A549 treated with Mapracorat at 1 μM for 4 hours (cell line): Measurements from ENCODE around the gene HABP2. TPM values are rescaled to one million over a fixed set of nuclear protein-coding genes. Genes with fewer than 3 reads are reported as not detected.

Source experiments
- total RNA-seq: library from RNA; stranded (reverse); fragments of 200-300 nt; extraction: Qiagen RNA extraction; gene quantifications from 5 replicates; pipeline ENCODE4 v1.2.3, GENCODE V29; 2022

Gene HABP2
- total RNA-seq = 0.04 to 0.13 TPM (median 0.09 TPM) in 4 of 5 replicates, not detected in the other

GRCh38 chr10:113552701-113553100, at the start of gene HABP2:
HABP2 (plus strand) TSS chr10:113553053; CDS start chr10:113553122, 69 bp downstream.

Other genes starting within 250 kb of the HABP2 start
- gene NRAP, start 111.0 kb downstream of the HABP2 start, total RNA-seq = not detected in 5 replicates
- 26.6 to 33.8 TPM (median 29.3 TPM) in 5 replicates for gene CASP7, start 126.9 kb downstream of the HABP2 start, total RNA-seq
- gene PLEKHS1, start 198.6 kb downstream of the HABP2 start, total RNA-seq = 0.04 to 0.06 TPM (median 0.05 TPM) in 3 of 5 replicates, not detected in the others